Mucosa of gallbladder (tissue), 1 donor: ENCODE data around the gene CD2. TPM values are rescaled to one million over a fixed set of nuclear protein-coding genes. Genes with fewer than 3 reads are reported as not detected.

Source experiments
- DNase-seq: peaks from one replicate; pipeline ENCODE4 v3.0.0-alpha.2; 2020; ENCODE audit warnings: low spot score
- total RNA-seq: library from RNA; stranded (reverse); gene quantifications from one replicate; pipeline ENCODE4 v1.2.1, GENCODE V29; 2021
- donor health status: DM: no; HTN: no; CAD: no.

Gene CD2
- total RNA-seq, 1 donor from 2014 or later = 12.5 TPM

DNA sequence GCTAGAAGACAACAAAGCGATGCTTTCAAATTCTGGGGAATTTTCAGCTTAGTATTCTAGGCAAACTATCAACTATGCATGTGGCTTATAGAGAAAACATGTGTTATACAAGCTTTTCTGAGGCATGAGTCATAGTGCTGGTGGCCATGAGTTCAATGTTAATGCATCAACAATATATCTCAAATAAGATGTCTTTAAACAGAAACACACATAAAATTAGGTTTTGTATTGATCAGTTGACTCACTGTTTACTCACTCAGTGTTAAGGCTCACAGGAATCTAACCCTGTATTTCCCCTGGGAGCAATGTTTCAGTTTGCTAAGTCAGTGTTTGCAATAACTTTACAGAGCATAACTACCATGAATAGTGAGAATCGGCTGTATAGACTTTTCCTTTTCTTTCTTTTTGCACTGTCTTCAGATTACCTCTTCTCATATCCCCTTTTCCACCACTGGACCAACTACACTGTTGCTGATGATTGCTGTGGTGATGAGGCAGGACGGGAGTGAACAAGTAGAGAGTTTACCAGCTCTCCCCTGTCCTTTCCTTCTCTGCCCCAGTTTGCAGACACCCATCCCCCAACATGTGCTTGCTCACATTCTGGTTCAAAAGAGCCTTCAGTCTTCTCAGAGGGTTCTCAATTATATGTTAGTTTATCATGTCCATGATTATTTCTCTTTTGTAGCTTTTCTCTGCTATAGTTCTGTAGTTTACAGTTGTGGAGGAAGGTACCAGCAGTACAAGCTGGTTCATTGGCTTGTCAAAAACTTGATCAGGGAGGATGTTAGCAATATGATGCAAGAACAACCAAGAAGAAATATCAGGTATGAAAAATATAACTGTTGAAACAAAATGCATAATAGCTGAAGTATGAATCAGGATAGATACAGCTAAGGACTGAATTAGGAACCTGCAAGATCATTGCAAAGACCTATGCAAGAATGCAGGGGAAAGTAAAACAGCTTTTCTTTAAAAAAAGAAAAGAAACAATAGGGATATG lies 23.9 kb downstream of the CD2 start:
- no peak for DNase-seq

DNA sequence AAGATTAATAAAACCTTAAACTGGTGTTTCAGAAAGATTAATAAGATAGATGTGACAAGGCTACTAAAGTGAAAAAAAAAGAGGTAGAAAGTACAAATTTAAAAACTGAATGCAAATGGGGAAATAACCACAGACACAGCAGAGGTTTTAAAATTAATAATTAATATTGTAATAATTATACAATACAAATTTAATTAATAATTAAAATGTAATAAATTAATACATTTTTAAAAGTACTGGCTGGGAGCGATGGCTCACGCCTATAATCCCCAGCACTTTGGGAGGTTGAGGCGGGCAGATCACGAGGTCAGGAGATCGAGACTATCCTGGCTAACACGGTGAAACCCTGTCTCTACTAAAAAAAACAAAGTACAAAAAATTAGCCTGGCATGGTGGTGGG lies 26.8 kb downstream of the CD2 start:
- no peak for DNase-seq

DNA sequence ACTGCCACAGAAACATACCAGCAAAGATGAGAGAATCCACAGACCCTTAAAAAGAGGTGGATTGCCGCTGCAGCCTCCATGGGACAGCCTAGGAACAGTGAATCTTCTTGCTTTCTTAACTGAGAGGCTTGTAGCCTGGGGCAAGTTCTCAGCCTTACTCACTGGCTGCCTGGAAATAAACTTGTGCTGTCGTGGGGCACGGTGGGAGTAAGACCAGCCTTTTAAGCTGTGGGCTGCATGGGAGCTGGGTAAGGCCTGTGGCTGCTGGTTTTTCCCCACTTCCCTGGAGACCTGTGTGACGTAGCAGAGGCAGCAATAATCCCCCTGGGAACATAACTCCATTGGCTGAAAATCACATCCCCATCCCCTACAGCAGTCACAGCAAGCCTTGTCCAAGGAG lies 30.8 kb downstream of the CD2 start:
- no peak for DNase-seq

DNA sequence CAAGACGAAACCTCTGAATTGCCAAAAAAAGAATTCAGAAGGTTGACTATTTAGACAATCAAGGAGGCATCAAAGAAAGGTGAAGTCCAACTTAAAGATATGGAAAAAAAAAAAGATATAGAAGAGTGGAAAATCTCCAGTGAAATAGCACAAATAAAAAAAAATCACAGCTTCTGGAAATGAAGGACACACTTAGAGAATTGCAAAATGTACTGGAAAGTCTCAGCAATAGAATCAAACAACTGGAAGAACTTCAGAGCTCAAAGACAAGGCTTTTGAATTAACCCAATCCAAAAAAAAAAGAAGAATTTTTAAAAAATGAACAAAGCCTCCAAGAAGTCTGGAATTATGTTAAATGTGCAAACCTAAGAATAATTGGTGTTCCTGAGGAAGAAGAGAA lies 31.8 kb downstream of the CD2 start:
- no peak for DNase-seq

DNA sequence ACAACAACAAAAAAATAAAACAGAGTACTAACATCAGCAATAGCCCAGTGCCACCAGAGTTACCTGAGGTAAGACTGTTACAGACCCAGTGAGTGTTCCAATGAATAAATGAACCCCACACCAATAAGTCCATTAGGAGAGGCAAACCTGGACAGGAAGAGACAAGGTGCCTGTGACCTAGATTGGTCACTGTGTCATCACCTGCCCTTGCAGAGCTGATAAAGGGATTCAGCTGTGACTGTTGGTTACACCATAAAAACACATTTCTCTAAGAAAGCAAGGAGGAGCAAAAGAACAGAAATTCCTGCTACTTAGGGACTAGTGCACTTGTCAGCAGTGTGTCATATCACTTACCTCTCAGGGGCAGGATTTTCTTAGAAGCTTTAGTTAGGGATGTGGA lies 37.5 kb downstream of the CD2 start:
- no peak for DNase-seq

GRCh38 chr1:116793357-116793935 lies 39.2 kb downstream of the CD2 start:
- DNase-seq = no peak

GRCh38 chr1:116794371-116794770 lies 40.1 kb downstream of the CD2 start:
- DNase-seq = no peak

DNA sequence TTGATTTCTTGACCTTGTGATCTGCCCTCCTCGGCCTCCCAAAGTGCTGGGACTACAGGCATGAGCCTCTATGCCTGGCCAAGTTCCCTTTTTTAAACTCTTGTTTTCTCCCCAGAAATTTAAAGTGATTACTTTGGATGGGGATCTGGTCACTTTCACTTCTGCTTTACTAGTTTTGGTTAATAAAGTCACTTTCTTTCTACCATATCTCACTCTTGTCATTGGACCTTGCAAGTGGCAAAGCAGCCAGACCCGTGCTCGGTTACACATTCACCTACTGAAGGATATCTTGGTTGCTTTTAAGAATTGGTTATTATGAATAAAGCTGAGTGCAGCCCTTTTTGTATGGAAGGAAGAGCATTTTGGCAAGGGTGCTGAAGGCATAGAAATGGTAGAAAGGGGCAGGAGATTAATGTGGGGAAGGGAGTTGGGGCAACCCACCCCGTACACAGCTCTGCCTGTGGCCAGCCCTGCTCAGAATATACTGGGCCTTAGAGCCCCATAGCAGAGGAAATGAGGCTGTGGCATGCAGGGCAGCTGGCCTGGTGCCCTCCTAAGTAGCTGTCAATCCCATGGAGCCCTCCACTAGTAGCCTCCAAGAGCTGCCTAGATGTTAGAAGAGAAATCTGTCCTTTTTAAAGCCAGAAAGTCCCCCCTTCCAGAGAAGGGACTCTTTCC lies 40.7 kb downstream of the CD2 start:
- no peak for DNase-seq

DNA sequence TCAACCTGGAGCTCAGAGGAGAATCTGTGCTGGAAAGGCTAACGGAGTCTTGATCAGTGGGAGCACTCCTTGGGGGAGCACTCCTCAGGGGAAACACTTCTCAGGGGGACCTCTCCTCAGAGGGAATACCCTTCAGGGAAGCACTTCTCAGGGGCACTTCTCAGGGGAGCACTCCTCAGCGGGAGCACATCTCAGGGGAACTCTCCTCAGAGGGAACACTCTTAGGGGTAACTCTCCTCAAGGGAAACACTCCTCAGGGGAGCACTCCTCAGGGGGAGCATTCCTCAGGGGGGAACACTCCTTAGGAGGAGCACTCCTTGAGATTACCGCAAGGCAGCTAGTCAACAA lies 41.2 kb downstream of the CD2 start:
- no peak for DNase-seq

- no peak for DNase-seq
Measured at GRCh38 chr1:116804736-116805135, 50.5 kb downstream of the CD2 start.

DNA sequence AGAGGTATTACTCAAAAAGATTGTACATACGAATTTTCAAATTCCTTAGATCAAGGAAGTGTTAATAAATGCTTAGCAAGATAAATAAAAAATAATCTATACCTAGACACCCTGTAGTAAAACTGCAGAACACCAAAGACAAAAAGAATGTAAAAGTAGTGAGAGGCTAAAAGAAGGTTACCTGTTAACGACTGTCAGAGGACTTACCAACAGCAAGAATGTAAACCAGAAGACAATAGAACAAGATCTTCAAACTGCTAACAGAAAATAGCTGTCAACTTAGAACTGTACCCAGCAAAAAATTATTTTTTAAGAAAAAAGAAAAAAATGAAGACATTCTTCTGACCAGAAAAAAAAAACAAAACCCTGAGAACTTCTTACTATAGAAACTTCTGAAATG lies 51.2 kb downstream of the CD2 start:
- no peak for DNase-seq

DNA sequence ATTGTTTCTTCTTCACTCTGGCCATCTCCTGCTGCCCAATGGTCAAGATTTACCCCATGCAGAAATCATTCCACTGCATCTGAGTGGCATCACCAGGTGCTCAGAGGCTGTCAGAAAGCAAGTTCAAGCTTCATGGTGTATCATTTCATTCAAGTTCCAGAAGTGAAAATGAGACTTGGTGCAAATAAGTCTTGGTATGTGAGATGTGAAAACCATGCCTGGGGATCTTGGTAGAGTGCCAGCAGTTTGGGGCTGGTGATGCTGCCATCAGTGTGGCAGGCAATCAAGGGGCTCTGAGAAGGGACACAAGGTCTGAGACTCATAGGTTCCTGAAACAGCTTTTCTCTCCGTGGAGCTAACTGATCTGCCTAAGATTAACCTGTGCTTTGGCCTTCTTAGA lies 52.0 kb downstream of the CD2 start:
- no peak for DNase-seq

GRCh38 chr1:116806671-116807070 lies 52.4 kb downstream of the CD2 start:
- DNase-seq = no peak

DNA sequence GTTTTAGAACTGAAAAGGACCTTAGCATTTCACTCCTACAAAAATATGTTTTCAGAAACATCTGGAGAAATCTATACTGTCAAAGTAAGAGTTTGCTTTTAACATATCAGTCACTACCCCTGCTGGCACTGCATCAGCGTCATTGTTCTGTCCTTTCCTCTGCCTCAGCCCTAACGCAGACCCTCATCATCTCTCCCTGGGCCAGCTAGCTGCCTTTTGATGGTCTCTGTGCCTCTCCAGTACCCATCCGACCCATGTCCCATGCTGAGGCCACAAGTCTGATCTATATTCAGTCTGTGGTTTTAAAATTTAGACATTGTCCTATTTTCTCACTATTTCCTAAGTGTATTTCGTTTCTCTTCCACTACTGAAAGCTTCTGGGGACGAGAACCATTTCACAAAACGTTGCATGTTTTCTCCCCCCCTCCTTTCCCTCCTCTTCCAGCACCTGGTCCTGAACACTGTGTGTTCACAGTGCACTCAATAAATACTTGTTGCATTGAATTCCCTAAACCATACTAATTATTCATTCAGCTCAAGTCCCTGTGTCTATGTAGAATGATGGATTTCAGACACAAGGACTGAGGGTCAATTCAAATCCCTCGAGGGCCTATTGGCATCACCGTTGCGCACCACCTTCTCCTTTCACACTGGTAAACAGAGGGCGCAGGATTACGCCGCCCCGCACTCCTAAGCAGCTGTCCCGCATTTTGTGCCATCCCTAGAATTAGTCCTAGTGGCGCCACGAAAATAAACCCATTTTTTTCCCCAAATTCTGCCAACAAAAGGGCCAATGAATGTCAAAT lies 53.4 kb downstream of the CD2 start:
- DNase-seq = no peak

- DNase-seq = no peak
Measured at GRCh38 chr1:116808200-116808847, 54.1 kb downstream of the CD2 start.

DNA sequence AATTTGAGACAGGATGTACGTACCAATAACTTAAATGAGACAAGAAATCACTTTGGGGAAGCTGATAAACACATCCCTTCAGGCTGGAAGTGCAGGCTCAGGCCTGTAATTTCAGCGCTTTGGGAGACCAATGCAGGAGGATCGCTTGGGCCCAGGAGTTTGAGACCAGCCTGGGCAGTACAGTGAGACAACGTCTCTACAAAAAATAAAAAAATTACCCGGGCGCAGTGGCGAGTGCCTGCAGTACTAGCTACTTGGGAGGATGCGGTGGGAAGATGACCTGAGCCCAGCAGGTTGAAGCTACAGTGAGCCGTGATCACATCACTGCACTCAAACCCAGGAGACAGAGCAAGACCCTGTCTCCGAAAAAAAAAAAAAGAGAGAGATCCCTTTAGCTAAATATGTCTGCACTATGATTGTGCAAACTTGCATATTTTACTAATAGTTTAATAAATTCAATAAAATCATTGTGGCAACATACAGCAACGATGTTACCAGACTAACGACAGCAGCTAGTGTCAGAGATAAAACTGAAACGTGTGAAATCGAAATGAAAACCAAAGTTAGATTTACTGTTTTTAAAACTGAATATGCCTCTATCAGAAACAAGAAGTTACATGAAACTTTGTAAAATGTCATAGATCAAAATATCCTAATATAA lies 54.7 kb downstream of the CD2 start:
- DNase-seq = no peak

GRCh38 chr1:116811321-116811720 lies 57.1 kb downstream of the CD2 start:
- no peak for DNase-seq

- no peak for DNase-seq
Measured at GRCh38 chr1:116814926-116815723, 60.9 kb downstream of the CD2 start.

DNA sequence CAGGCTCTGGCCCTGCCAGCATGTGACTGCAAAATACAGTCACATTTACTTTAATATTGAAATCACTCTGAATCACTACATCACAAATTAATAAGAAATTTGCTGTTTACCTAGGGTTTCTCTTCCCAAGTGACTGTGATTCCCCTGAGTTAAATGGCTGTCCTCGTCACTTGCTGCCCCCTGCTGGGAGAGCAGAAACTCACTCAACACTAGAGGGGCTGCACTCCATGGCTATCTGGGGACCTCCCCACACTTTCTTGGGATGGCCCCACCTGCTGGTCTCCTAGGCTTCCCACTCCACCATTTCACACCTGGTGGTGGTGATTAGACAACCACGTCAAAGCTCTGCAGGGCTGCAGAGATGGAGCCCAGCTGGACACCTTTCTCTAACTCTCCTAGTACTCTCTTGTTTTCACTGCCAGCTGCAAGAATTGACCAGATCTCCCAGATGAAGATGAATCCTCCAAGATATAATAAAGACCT lies 63.4 kb downstream of the CD2 start:
- no peak for DNase-seq
